Lung (tissue), 12 donors: Measurements from ENCODE around the gene KCNMA1. TPM values are rescaled to one million over a fixed set of nuclear protein-coding genes. Genes with fewer than 3 reads are reported as not detected.

Experiments used
- ATAC-seq: fragments of 200-7000 bp; cut with Tn5 transposase; one replicate; pipeline ENCODE4 v1.9.1; 2020; ENCODE audit warnings: moderate number of reproducible peaks; ENCODE audit not compliant: insufficient read depth, low FRiP score
- DNase-seq, 3 donors: peaks; one replicate each; pipeline ENCODE4 v3.0.0-alpha.2; 2013 to 2017
- H3K27ac ChIP-seq, 2 donors: one replicate each; pipeline ENCODE4 v1.5.1; 2013; ENCODE audit warnings: mild to moderate bottlenecking in 2 of 2, moderate library complexity in 2 of 2, control low read depth in 1 of 2, inconsistent platforms in 1 of 2, low read depth in 1 of 2, low read length in 1 of 2
- H3K27me3 ChIP-seq, 3 donors: one replicate each; pipeline ENCODE4 v1.5.1; 2013; ENCODE audit warnings: low read length in 2 of 3; ENCODE audit not compliant: control insufficient read depth in 3 of 3, insufficient read depth in 3 of 3
- H3K36me3 ChIP-seq, 4 donors: one replicate each; pipeline ENCODE4 v1.5.1; 2013; ENCODE audit warnings: low read length in 4 of 4, mild to moderate bottlenecking in 1 of 4, moderate library complexity in 1 of 4; ENCODE audit not compliant: control insufficient read depth in 4 of 4, insufficient read depth in 4 of 4
- H3K4me1 ChIP-seq, 5 donors: one replicate each; pipeline ENCODE4 v1.5.1; 2013; ENCODE audit warnings: low read length in 5 of 5, mild to moderate bottlenecking in 2 of 5, moderate library complexity in 1 of 5; ENCODE audit not compliant: control insufficient read depth in 5 of 5, insufficient read depth in 5 of 5
- H3K4me3 ChIP-seq: one replicate; pipeline ENCODE4 v1.5.1; 2013; ENCODE audit warnings: mild to moderate bottlenecking, control low read depth, moderate library complexity
- H3K9ac ChIP-seq, 2 donors: one replicate each; pipeline ENCODE4 v1.5.1; 2013; ENCODE audit warnings: low read length in 2 of 2, control low read depth in 1 of 2; ENCODE audit not compliant: insufficient read depth in 1 of 2
- H3K9me3 ChIP-seq, 4 donors: one replicate each; pipeline ENCODE4 v1.5.1; 2013; ENCODE audit warnings: low read length in 3 of 4, mild to moderate bottlenecking in 1 of 4, moderate library complexity in 1 of 4; ENCODE audit not compliant: control insufficient read depth in 4 of 4, insufficient read depth in 3 of 4
- WGBS, 2 donors: extraction: QIAGEN DNeasy Blood & Tissue Kit; methylation state at CpG; one replicate each; pipeline ENCODE4 v1.1.7; 2013; 5-methylcytosine and 5-hydroxymethylcytosine counted together
- polyA plus RNA-seq, 2 donors: library from polyadenylated mRNA; stranded (reverse); fragments of 200-250 nt; gene quantifications; one replicate each; pipeline ENCODE4 v1.2.1, GENCODE V29; 2013
- total RNA-seq, 2 donors: library from RNA; depleted of rRNA in 1 of 2; stranded (reverse); fragments of >200 nt in 1 of 2; gene quantifications; one replicate each; pipeline ENCODE4 v1.2.1, GENCODE V29; 2014 to 2021
- TF ChIP-seq, protein P1 (sequence below): IDR thresholded peaks from 2 replicates; pipeline ENCODE4 v1.5.1; 2012; ENCODE audit warnings: mild to moderate bottlenecking; ENCODE audit errors: control extremely low read depth, extremely low read depth
- donor health status: control.
- donor health status: control.
- donor health status: Bipolar disorder and iron deficiency.
- donor health status: healthy.
- donor health status: DM: yes; HTN: yes; CAD: no.

The KCNMA1 gene
- total and polyA plus RNA-seq, 4 donors: 3.8 to 13.0 (median 5.5) TPM

GRCh38 chr10:77486517-77486916 is 151.1 kb downstream of the KCNMA1 start:
- DNase-seq (no peak), ATAC-seq (no peak)
- no peaks in the 10 kb centered on the region for H3K4me1 ChIP-seq
- H3K4me3 ChIP-seq: no peak overlapping the region
- WGBS, 2 donors: 65 to 84% methylated on average over 3 of the region's 3 CpGs
- no peak overlapping the region for H3K27ac ChIP-seq
- H3K9ac ChIP-seq: no peak overlapping the region
- TF ChIP-seq, protein P1, sequence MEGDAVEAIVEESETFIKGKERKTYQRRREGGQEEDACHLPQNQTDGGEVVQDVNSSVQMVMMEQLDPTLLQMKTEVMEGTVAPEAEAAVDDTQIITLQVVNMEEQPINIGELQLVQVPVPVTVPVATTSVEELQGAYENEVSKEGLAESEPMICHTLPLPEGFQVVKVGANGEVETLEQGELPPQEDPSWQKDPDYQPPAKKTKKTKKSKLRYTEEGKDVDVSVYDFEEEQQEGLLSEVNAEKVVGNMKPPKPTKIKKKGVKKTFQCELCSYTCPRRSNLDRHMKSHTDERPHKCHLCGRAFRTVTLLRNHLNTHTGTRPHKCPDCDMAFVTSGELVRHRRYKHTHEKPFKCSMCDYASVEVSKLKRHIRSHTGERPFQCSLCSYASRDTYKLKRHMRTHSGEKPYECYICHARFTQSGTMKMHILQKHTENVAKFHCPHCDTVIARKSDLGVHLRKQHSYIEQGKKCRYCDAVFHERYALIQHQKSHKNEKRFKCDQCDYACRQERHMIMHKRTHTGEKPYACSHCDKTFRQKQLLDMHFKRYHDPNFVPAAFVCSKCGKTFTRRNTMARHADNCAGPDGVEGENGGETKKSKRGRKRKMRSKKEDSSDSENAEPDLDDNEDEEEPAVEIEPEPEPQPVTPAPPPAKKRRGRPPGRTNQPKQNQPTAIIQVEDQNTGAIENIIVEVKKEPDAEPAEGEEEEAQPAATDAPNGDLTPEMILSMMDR: no peak
- H3K36me3 ChIP-seq: no peaks in the 10 kb centered on the region
- peaks cover 0 to 2% (median 0%) of the 10 kb centered on the region in 4 donors for H3K9me3 ChIP-seq
- H3K27me3 ChIP-seq: no peaks in the 10 kb centered on the region

GRCh38 chr10:77485847-77486246 is 151.8 kb downstream of the KCNMA1 start:
- Histone ChIP-seq H3K36me3 (no peaks in the 10 kb centered on the region), H3K4me3 (no peak overlapping the region), H3K27ac (no peak overlapping the region), H3K9ac (no peak overlapping the region), H3K4me1 (no peaks in the 10 kb centered on the region), H3K27me3 (no peaks in the 10 kb centered on the region), H3K9me3 (peaks cover 0 to 2% (median 0%) of the 10 kb centered on the region in 4 donors)
- 60 to 89% methylated on average over 2 of the region's 2 CpGs for WGBS, 2 donors
- DNase-seq: no peak
- no peak for ATAC-seq
- TF ChIP-seq, protein P1: no peak

DNA sequence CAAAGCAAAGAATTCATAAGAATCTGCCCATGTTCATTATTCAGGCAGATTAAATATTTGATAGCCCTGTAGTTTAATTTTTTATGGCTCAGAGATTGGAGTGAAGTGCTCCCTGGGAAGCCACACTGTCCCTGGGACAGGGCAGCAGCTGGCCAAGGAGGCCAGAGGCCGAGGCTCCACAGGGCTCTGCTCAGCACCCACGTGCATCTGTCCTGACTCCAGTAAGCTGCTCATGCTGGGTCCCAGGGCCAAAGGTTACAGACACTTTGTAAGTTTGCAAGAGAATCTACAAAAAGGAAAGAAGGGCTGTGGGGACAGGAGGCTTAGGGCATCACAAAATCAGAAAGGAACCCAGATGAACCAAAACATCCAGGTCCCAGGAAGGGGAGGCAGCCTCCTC is 155.5 kb downstream of the KCNMA1 start:
- Histone ChIP-seq H3K4me1 (peaks cover 0 to 2% (median 0%) of the 10 kb centered on the region in 5 donors), H3K9me3 (peaks cover 0 to 2% (median 0%) of the 10 kb centered on the region in 4 donors), H3K36me3 (no peaks in the 10 kb centered on the region), H3K27me3 (no peaks in the 10 kb centered on the region), H3K9ac (no peak overlapping the region), H3K27ac (no peak overlapping the region), H3K4me3 (no peak overlapping the region)
- ATAC-seq (no peak), DNase-seq (no peak)
- WGBS, 2 donors: 71 to 90% methylated on average over 2 of the region's 2 CpGs
- TF ChIP-seq, protein P1: no peak

DNA sequence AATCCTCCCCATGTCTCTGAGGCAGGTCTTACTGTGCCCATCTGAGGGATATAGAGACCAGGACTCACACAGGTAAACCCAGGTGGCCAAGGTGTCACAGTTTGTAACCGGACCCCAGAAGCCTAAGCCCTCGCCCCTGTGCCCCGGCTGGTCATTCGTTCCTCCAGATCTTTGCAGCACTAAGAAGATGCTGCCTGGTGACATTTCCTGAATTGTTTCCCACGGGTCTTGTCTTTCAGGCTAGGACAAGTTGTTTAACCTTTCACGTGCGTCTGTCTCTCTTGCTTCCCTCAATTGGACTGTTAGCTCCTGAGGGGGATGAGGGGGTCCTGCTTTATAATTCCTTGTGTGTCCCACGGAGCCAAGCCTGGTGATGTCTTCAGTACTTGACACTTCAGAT is 158.0 kb downstream of the KCNMA1 start:
- Histone ChIP-seq H3K9me3 (peaks cover 0 to 1% (median 0%) of the 10 kb centered on the region in 4 donors), H3K27me3 (no peaks in the 10 kb centered on the region), H3K27ac (no peak overlapping the region), H3K36me3 (no peaks in the 10 kb centered on the region), H3K9ac (no peak overlapping the region), H3K4me1 (peaks cover 0 to 2% (median 0%) of the 10 kb centered on the region in 5 donors), H3K4me3 (no peak overlapping the region)
- WGBS, 2 donors: 67 to 71% methylated on average over 8 of the region's 8 CpGs
- DNase-seq (no peak), ATAC-seq (no peak)
- TF ChIP-seq, protein P1: no peak
